Measurements from ENCODE around the gene LANCL2.

- no peak for TF ChIP-seq CTCF (IDR thresholded peaks at IDR 0.05)
- TF ChIP-seq POLR2A (IDR thresholded peaks at IDR 0.05) = no peak
- no peak for TF ChIP-seq POLR2AphosphoS5 (IDR thresholded peaks at IDR 0.05)
- no peak for TF ChIP-seq EP300 (IDR thresholded peaks at IDR 0.05)
These were observed 105.1 kb downstream of the LANCL2 start for GRCh38 chr7:55470261-55470660.
